H9 (cell line): Measurements from ENCODE around the gene TMOD3. TPM values are rescaled to one million over a fixed set of nuclear protein-coding genes. Genes with fewer than 3 reads are reported as not detected.

ENCODE experiments used
- DNase-seq: peaks from one replicate; pipeline ENCODE4 v3.0.0-alpha.2; 2017
- H2AFZ ChIP-seq: one replicate; pipeline ENCODE4 v1.6.1; 2013; ENCODE audit warnings: mild to moderate bottlenecking, low read length, control low read depth, moderate library complexity
- H2AK5ac ChIP-seq: 2 replicates; pipeline ENCODE4 v1.6.1; 2013; ENCODE audit warnings: low read length, control low read depth, mixed read lengths; ENCODE audit not compliant: insufficient read length
- H2BK120ac ChIP-seq: one replicate; pipeline ENCODE4 v1.6.1; 2013; ENCODE audit warnings: low read depth, mild to moderate bottlenecking, low read length, control low read depth, inconsistent platforms; ENCODE audit not compliant: poor library complexity, severe bottlenecking
- H2BK12ac ChIP-seq: 2 replicates; pipeline ENCODE4 v1.6.1; 2013; ENCODE audit warnings: low read length, control low read depth, mixed read lengths, low read depth; ENCODE audit not compliant: insufficient read length
- H2BK15ac ChIP-seq: 2 replicates; pipeline ENCODE4 v1.6.1; 2013; ENCODE audit warnings: low read depth, low read length, control low read depth
- H2BK20ac ChIP-seq: one replicate; pipeline ENCODE4 v1.6.1; 2013; ENCODE audit warnings: low read depth, mild to moderate bottlenecking, low read length, control low read depth, inconsistent platforms; ENCODE audit not compliant: poor library complexity, severe bottlenecking
- H2BK5ac ChIP-seq: 2 replicates; pipeline ENCODE4 v1.6.1; 2013; ENCODE audit warnings: low read length, control low read depth, mixed read lengths; ENCODE audit not compliant: insufficient read length
- H3K14ac ChIP-seq: 2 replicates; pipeline ENCODE4 v1.6.1; 2013; ENCODE audit warnings: low read length, control low read depth; ENCODE audit not compliant: insufficient read depth
- H3K18ac ChIP-seq: 2 replicates; pipeline ENCODE4 v1.6.1; 2013; ENCODE audit warnings: low read depth, mild to moderate bottlenecking, mixed read lengths, low read length, control low read depth; ENCODE audit not compliant: insufficient read length
- H3K23ac ChIP-seq: 2 replicates; pipeline ENCODE4 v1.6.1; 2013; ENCODE audit warnings: low read length, control low read depth, mixed read lengths, low read depth; ENCODE audit not compliant: insufficient read length
- H3K23me2 ChIP-seq: 2 replicates; pipeline ENCODE4 v1.6.1; 2013; ENCODE audit warnings: low read depth, mild to moderate bottlenecking, mixed read lengths, low read length, control low read depth; ENCODE audit not compliant: insufficient read length, poor library complexity, severe bottlenecking
- H3K27ac ChIP-seq: 2 replicates; pipeline ENCODE4 v1.5.1; 2013; ENCODE audit warnings: low read length, control low read depth, mixed read lengths, low read depth; ENCODE audit not compliant: insufficient read length
- H3K27me3 ChIP-seq: 2 replicates; pipeline ENCODE4 v1.6.1; 2013; ENCODE audit warnings: low read length, control low read depth, inconsistent platforms; ENCODE audit not compliant: insufficient read depth
- H3K4ac ChIP-seq: 2 replicates; pipeline ENCODE4 v1.6.1; 2013; ENCODE audit warnings: low read depth, mild to moderate bottlenecking, control low read depth, inconsistent platforms, low read length, moderate library complexity
- H3K4me1 ChIP-seq: 2 replicates; pipeline ENCODE4 v1.6.1; 2013; ENCODE audit warnings: low read length, control low read depth, inconsistent platforms; ENCODE audit not compliant: insufficient read depth
- H3K4me2 ChIP-seq: 2 replicates; pipeline ENCODE4 v1.6.1; 2013; ENCODE audit warnings: low read length, control low read depth, mixed read lengths; ENCODE audit not compliant: insufficient read length, insufficient read depth
- H3K56ac ChIP-seq: 2 replicates; pipeline ENCODE4 v1.6.1; 2013; ENCODE audit warnings: low read depth, mild to moderate bottlenecking, mixed read lengths, low read length, control low read depth; ENCODE audit not compliant: insufficient read length
- H3K79me1 ChIP-seq: 2 replicates; pipeline ENCODE4 v1.6.1; 2013; ENCODE audit warnings: low read depth, mild to moderate bottlenecking, moderate library complexity, low read length, control low read depth, inconsistent platforms; ENCODE audit not compliant: insufficient read depth, poor library complexity, severe bottlenecking
- H3K79me2 ChIP-seq: 2 replicates; pipeline ENCODE4 v1.6.1; 2013; ENCODE audit warnings: low read length, control low read depth, inconsistent platforms; ENCODE audit not compliant: insufficient read depth
- H3K9ac ChIP-seq: 2 replicates; pipeline ENCODE4 v1.6.1; 2013; ENCODE audit warnings: low read length, control low read depth, mixed read lengths; ENCODE audit not compliant: insufficient read length; ENCODE audit errors: extremely low read depth
- H3K9me3 ChIP-seq: one replicate; pipeline ENCODE4 v1.6.1; 2013; ENCODE audit warnings: low read depth, low read length, inconsistent platforms; ENCODE audit not compliant: control insufficient read depth
- H3T11ph ChIP-seq: one replicate; pipeline ENCODE4 v1.6.1; 2013; ENCODE audit warnings: mild to moderate bottlenecking, low read length, control low read depth, inconsistent platforms
- H4K20me1 ChIP-seq: one replicate; pipeline ENCODE4 v1.6.1; 2013; ENCODE audit not compliant: control insufficient read depth, insufficient read length, insufficient read depth
- H4K5ac ChIP-seq: 2 replicates; pipeline ENCODE4 v1.6.1; 2013; ENCODE audit warnings: low read depth, mild to moderate bottlenecking, mixed read lengths, low read length, control low read depth; ENCODE audit not compliant: insufficient read length
- H4K8ac ChIP-seq: replicated peaks from 2 replicates; pipeline ENCODE4 v1.6.1; 2013; ENCODE audit warnings: low read length, control low read depth, mixed read lengths, low read depth; ENCODE audit not compliant: insufficient read length
- H4K91ac ChIP-seq: 2 replicates; pipeline ENCODE4 v1.6.1; 2013; ENCODE audit warnings: low read depth, mild to moderate bottlenecking, moderate library complexity, mixed read lengths, low read length, control low read depth; ENCODE audit not compliant: insufficient read length
- H3K27ac Mint-ChIP-seq, 3 experiments: 2 replicates in 2 of 3; 3 replicates in 1 of 3; pipeline ENCODE4 v1.8.0; 2020 to 2021; ENCODE audit warnings: mixed read lengths in 3 of 3, mild to moderate bottlenecking in 1 of 3, moderate library complexity in 1 of 3
- H3K27me3 Mint-ChIP-seq: 2 replicates; pipeline ENCODE4 v1.8.0; 2021; ENCODE audit warnings: low read depth, mild to moderate bottlenecking, moderate library complexity, mixed read lengths
- H3K36me3 Mint-ChIP-seq, 3 experiments: 2 replicates in 2 of 3; 3 replicates in 1 of 3; pipeline ENCODE4 v1.8.0; 2020 to 2021; ENCODE audit warnings: low read depth in 3 of 3, mixed read lengths in 3 of 3; ENCODE audit not compliant: insufficient read depth in 1 of 3
- H3K4me1 Mint-ChIP-seq, 2 experiments: 2 replicates each; pipeline ENCODE4 v1.8.0; 2020; ENCODE audit warnings: mixed read lengths in 2 of 2
- H3K4me3 Mint-ChIP-seq, 2 experiments: 2 replicates in 1 of 2; 3 replicates in 1 of 2; pipeline ENCODE4 v1.8.0; 2020 to 2021; ENCODE audit warnings: mild to moderate bottlenecking in 2 of 2, mixed read lengths in 2 of 2, moderate library complexity in 1 of 2
- H3K9me3 Mint-ChIP-seq, 2 experiments: 2 replicates in 1 of 2; 3 replicates in 1 of 2; pipeline ENCODE4 v1.8.0; 2020; ENCODE audit warnings: mild to moderate bottlenecking in 2 of 2, mixed read lengths in 2 of 2, moderate library complexity in 1 of 2
- CTCF ChIP-seq: fragments of 200-600 bp; sonication (generic); conservative IDR thresholded peaks from 3 replicates; pipeline ENCODE4 v1.8.0; 2021; ENCODE audit warnings: antibody characterized with exemption, mild to moderate bottlenecking
- WGBS: extraction: QIAGEN DNeasy Blood & Tissue Kit; methylation state at CpG from one replicate; pipeline ENCODE4 v1.1.7; 2013; ENCODE audit warnings: missing lambda C conversion rate, low lambda C conversion rate, mixed read lengths; ENCODE audit not compliant: insufficient read length; ENCODE audit errors: extremely low coverage; 5-methylcytosine and 5-hydroxymethylcytosine counted together
- total RNA-seq: library from RNA; stranded (reverse); gene quantifications from 2 replicates; pipeline ENCODE4 v1.2.1, GENCODE V29; 2021

Gene TMOD3
- total RNA-seq, 1 experiment from 2014 or later = 24.7 TPM

- Histone ChIP-seq H4K91ac (no peak overlapping the region), H3K23ac (no peak overlapping the region), H3K4me2 (no peak overlapping the region), H2AFZ (no peak overlapping the region), H3K9ac (no peak overlapping the region), H3K9me3 (no peaks in the 10 kb centered on the region), H2AK5ac (no peak overlapping the region), H3K4me1 (peaks cover 7% of the 10 kb centered on the region; the same call in 1 of the 2 replicates), H3K27me3 (no peaks in the 10 kb centered on the region), H3K23me2 (no peaks in the 10 kb centered on the region), H3K14ac (no peak overlapping the region), H4K20me1 (no peaks in the 10 kb centered on the region), H3T11ph (no peak overlapping the region), H3K4ac (no peak overlapping the region), H4K8ac (no peak overlapping the region), H3K56ac (no peak overlapping the region), H3K27ac (no peak overlapping the region), H3K79me1 (no peaks in the 10 kb centered on the region), H3K79me2 (no peaks in the 10 kb centered on the region), H2BK15ac (no peak overlapping the region), H2BK120ac (no peak overlapping the region), H2BK12ac (no peak overlapping the region), H4K5ac (no peak overlapping the region), H3K18ac (no peak overlapping the region), H2BK5ac (no peak overlapping the region), H2BK20ac (no peak overlapping the region)
- no peak for DNase-seq
- Mint-ChIP-seq H3K4me3 (no peak overlapping the region), H3K27ac (no peak overlapping the region), H3K36me3 (peaks cover 0 to 14% (median 5%) of the 10 kb centered on the region in 3 experiments; a peak in 4 of 7 replicates), H3K27me3 (no peaks in the 10 kb centered on the region), H3K9me3 (no peaks in the 10 kb centered on the region), H3K4me1 (peaks cover 11 to 13% of the 10 kb centered on the region in 2 experiments)
- TF ChIP-seq CTCF = no peak
- no CpG with 5 or more reads among the region's 4 CpGs for WGBS
Observed at GRCh38 chr15:51931638-51932037, 102.2 kb downstream of the TMOD3 start.
